SK-N-SH (cell line): ENCODE results near the gene DEGS2.

Experiments used
- CHD2 ChIP-seq: fragments of 150-350 bp; IDR thresholded peaks from 2 replicates; pipeline ENCODE4 v1.6.1; 2018; ENCODE audit warnings: low read length; ENCODE audit not compliant: partially characterized antibody
- EZH2phosphoT487 ChIP-seq: fragments of 200-600 bp; sonication (generic); IDR thresholded peaks from 2 replicates; pipeline ENCODE4 v1.6.1; 2017; ENCODE audit warnings: low read depth, mixed run types, mild to moderate bottlenecking, antibody characterized with exemption, moderate library complexity, borderline replicate concordance
- RAD21 ChIP-seq: IDR thresholded peaks from 2 replicates; pipeline ENCODE4 v1.6.1; 2012; ENCODE audit warnings: mild to moderate bottlenecking, low read length
- SMC3 ChIP-seq: IDR thresholded peaks from 2 replicates; pipeline ENCODE4 v1.6.1; 2012; ENCODE audit warnings: low read depth, low read length, improper control_type of control experiment
- TF ChIP-seq, protein P1 (sequence below): fragments of 200-600 bp; sonication (generic); IDR thresholded peaks from 2 replicates; pipeline ENCODE4 v1.6.1; 2017; ENCODE audit warnings: antibody characterized with exemption, mild to moderate bottlenecking, moderate library complexity

DNA sequence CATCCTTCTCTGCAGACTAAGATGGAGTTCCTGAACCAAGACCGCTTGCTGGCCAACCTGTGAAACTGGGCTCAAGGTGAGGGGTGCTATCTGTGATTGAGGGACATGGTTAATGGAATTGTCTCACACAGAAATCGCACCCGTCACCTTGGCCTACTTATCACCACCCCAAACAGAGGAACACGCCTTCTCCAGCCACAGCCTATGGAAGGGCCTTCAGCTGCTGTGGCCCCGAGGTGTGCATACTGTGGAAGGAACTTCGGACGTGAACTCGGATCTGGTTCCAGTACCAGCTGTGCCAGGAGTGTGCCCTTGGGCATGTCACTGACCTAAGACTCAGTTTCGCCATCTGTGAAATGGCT, 49.9 kb downstream of the DEGS2 start:
- TF ChIP-seq, protein P1, sequence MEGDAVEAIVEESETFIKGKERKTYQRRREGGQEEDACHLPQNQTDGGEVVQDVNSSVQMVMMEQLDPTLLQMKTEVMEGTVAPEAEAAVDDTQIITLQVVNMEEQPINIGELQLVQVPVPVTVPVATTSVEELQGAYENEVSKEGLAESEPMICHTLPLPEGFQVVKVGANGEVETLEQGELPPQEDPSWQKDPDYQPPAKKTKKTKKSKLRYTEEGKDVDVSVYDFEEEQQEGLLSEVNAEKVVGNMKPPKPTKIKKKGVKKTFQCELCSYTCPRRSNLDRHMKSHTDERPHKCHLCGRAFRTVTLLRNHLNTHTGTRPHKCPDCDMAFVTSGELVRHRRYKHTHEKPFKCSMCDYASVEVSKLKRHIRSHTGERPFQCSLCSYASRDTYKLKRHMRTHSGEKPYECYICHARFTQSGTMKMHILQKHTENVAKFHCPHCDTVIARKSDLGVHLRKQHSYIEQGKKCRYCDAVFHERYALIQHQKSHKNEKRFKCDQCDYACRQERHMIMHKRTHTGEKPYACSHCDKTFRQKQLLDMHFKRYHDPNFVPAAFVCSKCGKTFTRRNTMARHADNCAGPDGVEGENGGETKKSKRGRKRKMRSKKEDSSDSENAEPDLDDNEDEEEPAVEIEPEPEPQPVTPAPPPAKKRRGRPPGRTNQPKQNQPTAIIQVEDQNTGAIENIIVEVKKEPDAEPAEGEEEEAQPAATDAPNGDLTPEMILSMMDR, result no peak
- TF ChIP-seq EZH2phosphoT487, result no peak
- no peak for TF ChIP-seq CHD2
- no peak for TF ChIP-seq SMC3
- no peak for TF ChIP-seq RAD21
